Iris pigment epithelial cell (primary cell): ENCODE data around the gene CEMIP.

Experiments
- DNase-seq: peaks from one replicate; pipeline ENCODE4 v3.0.0-alpha.2; 2011; ENCODE audit warnings: low read depth

The CEMIP gene

DNA sequence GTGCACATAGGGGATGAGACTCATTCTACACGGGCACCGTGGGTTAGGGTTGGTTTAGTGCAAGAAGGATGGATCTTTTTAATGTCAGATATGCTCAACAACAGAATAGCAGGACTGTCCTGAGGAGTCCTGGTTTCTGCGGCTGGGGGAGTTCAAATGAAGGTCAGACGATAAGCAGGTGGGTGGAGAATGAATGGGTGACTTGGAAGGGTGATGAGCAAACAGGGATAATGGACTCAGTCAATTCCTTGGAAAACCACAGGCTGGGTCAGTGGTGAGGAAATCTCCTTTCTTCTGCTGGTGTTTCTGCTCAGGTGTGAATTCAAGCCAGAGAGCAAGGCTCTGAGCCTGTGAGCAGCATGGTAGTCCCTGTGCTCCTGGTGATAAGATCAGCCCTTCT lies 150.5 kb downstream of the CEMIP start:
- no peak for DNase-seq

DNA sequence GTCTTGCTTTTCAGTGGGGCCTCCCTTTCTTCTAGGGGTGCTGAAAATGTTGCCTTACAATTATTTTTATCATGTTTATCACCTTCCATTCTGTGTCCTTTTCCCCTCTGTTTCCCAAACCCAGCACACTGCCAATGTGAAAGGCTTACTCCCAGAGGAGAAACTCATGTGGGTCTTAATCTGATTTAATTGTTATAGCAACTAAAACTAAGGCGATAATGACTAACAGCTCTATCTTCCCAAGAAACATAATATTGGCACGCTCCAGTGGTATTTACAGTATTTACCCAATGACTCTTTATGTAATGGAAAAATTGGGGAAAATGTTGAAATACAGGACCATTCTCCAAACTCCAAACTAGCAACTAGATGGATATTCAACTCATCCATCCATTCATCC lies 152.0 kb downstream of the CEMIP start:
- DNase-seq, result no peak

GRCh38 chr15:80931721-80932512 lies 152.7 kb downstream of the CEMIP start:
- DNase-seq, result no peak

GRCh38 chr15:80932513-80932815 lies 153.3 kb downstream of the CEMIP start:
- DNase-seq, result no peak

DNA sequence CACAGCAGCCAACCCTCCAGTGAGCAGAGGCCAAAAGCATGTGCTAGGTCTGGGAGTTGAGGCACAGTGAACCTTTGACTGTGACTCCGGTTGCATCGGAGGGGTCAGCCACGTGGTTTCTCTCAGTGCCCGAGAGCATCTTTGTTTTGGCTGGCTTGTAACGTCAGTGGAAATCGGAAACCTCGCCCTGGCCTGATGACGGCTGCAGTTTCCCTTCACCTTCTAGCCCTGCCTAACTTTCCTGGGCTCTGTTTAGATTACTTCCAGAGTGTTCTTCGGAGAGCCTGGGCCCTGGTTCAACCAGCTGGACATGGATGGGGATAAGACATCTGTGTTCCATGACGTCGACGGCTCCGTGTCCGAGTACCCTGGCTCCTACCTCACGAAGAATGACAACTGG lies 153.8 kb downstream of the CEMIP start:
- DNase-seq, result peak; percentile 66

- DNase-seq, result peak; percentile 77
Measured at GRCh38 chr15:80934761-80935221, 155.6 kb downstream of the CEMIP start.

GRCh38 chr15:80936288-80937078 lies 157.3 kb downstream of the CEMIP start:
- no peak for DNase-seq

GRCh38 chr15:80937718-80938117 lies 158.5 kb downstream of the CEMIP start:
- DNase-seq, result no peak

DNA sequence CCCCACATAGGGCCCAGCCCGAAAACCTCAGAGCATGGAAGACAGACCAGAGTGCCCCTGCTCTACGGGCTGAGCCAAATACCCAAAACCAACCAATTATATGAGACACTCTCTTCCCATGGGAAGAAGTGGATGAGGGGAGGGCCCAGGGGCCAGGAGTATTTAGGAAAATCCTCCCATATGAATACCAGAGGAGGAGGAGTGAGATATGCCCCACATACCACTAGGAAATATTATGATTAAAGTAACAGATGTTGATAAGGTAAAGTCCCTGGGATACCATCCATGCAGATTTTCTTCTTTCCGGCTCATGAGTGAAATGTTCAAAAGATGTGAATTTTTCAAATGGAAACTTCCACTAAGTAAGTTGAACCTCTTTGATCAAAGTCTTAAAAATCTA lies 160.0 kb downstream of the CEMIP start:
- DNase-seq, result no peak

- no peak for DNase-seq
Measured at GRCh38 chr15:80940331-80940730, 161.2 kb downstream of the CEMIP start.

DNA sequence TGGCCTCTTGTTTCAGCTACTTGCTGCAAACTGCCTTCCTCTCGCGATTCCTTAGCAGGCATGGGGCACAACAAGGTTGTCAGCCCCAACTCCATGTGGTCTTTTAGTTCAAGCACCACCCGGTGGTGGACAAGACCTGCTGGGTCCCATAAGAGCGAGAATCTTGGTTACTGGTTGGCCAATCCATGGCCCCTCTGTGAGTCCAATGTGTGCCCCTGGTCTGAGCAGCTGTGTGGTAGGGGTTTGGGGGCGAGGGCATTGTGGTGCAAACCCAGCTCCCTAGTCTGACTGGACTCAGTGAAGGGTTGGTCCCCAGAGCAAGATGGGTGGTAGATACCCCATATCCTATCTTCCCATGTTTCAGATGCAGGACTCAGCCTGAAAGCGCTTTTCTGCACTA lies 161.7 kb downstream of the CEMIP start:
- no peak for DNase-seq

DNA sequence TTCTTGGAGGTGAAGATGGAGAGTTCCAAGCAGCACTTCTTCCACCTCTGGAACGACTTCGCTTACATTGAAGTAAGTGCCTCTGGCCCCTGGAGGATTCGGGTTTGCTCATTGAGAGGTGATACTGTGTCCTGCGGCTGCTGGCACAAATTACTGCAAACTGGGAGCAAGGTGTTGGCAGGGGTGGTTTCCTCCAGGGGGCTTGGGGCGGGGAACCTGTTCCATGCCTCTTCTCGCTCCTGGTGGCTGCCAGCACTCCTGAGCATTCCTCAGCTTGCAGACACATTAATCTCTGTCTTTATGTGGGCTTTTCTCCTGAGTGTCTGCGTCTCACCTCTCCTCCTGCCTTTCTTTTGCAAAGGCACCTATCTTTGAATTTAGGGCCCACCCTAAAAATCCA lies 163.1 kb downstream of the CEMIP start:
- DNase-seq, result no peak

DNA sequence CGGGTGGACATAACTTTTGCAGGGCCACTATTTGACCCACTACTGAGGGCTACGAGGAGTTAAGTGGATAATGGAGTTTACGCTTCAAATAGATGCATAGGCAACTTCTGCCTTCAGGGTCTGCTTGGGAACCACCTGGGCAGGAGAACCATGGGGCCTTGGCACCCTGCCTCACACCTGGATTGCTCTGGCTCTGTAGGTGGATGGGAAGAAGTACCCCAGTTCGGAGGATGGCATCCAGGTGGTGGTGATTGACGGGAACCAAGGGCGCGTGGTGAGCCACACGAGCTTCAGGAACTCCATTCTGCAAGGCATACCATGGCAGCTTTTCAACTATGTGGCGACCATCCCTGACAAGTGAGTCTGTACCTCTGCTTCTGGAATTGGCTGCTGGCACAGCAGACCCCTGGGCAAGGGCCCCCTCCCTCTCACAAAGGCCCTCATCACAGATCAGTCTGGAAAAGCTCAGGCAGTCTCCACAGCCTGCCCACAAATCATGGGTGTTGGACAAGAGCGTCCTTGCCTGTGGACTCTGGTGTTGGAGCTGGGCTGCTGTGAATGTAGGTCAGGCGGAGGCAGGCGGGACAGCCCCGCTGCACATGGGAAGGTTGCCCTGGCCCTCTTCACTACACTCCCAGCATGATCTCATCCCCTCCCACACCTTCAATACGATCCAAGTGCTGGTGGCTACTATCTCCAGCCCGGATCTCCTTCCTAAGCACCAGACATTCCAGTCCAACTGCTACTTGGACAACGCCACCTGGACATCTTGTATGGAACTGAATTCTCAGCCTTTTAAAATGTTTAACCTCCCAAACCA lies 163.8 kb downstream of the CEMIP start:
- DNase-seq, result no peak

DNA sequence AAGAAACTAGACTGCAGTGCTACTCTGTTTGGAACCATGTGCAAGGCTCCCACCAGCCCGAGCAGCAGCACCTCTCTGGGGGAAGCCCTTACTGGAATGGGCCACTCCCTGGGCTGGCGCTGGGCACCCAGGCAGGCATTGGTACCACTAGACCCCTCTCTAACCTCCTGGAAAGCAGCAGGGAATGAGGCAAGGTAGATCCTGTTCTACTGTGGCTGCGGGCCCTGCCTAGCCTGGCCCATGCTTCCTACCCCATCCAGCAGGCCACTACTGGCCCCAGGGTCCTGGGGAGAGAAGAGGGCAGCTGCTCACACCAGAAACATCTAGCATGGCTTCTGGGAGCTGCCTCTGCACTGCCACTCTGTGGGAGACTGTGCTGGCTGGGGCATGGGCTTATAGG lies 165.6 kb downstream of the CEMIP start:
- no peak for DNase-seq

DNA sequence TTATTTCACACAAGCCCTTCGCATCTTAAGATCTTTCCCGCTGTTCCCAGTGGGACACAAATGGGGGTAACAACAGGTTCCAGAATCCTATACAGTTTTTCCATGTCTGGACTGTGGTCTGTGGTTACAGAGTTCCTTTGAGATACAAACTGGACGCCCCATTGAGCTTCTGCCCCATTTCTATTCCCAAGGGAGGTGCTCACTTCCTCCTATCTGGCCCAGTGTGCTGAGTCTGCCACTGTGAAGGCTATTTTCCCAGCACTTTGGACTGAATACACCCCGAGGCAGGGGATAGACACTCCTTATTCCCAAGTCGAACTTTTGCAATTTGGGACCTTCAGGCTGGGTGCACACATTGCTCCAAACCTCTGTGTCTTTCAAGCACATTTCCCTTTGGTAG lies 166.4 kb downstream of the CEMIP start:
- DNase-seq, result no peak

- no peak for DNase-seq
Measured at GRCh38 chr15:80946576-80946975, 167.4 kb downstream of the CEMIP start.

- no peak for DNase-seq
Measured at GRCh38 chr15:80948651-80949292, 169.6 kb downstream of the CEMIP start.

- DNase-seq, result no peak
Measured at GRCh38 chr15:80949756-80950155, 170.6 kb downstream of the CEMIP start.

GRCh38 chr15:80950291-80951078 lies 171.3 kb downstream of the CEMIP start:
- no peak for DNase-seq

- no peak for DNase-seq
Measured at GRCh38 chr15:80951941-80952340, 172.8 kb downstream of the CEMIP start.
